ENCODE measurements around the gene CTSC. TPM values are rescaled to one million over a fixed set of nuclear protein-coding genes. Genes with fewer than 3 reads are reported as not detected.

The CTSC gene
- total and polyA plus RNA-seq, 7 donors: 10.7 to 82.4 (median 16.1) TPM

GRCh38 chr11:88379130-88379529 lies 41.6 kb upstream of the CTSC start:
- no peak for TF ChIP-seq CTCF (IDR thresholded peaks at IDR 0.05)
- intact Hi-C loops (cut with DNase I): no loop called here
- Histone ChIP-seq H3K27me3 (ENCODE audit: insufficient read depth in 3 of 3, low read length in 2 of 3) (no peaks in the 10 kb centered on the region), H3K4me1 (no peaks in the 10 kb centered on the region), H3K4me3 (no peak overlapping the region), H3K36me3 (ENCODE audit: insufficient read depth in 1 of 2, low read depth in 1 of 2) (no peaks in the 10 kb centered on the region), H3K27ac (no peak overlapping the region), H3K9me3 (no peaks in the 10 kb centered on the region)
- WGBS, 3 donors: 97 to 99% (median 98%) methylated on average over 3 of the region's 3 CpGs
- DNase-seq (no peak), ATAC-seq (no peak)

- WGBS, 3 donors: 75 to 88% (median 83%) methylated on average over 4 of the region's 4 CpGs
Observed at GRCh38 chr11:88378422-88379066, 41.0 kb upstream of the CTSC start.

GRCh38 chr11:88377646-88378045 lies 40.1 kb upstream of the CTSC start:
- intact Hi-C loops (cut with DNase I): no loop called here
- Histone ChIP-seq H3K27ac (no peak overlapping the region), H3K4me1 (no peaks in the 10 kb centered on the region), H3K27me3 (ENCODE audit: insufficient read depth in 3 of 3, low read length in 2 of 3) (no peaks in the 10 kb centered on the region), H3K9me3 (no peaks in the 10 kb centered on the region), H3K36me3 (ENCODE audit: insufficient read depth in 1 of 2, low read depth in 1 of 2) (no peaks in the 10 kb centered on the region), H3K4me3 (no peak overlapping the region)
- ATAC-seq (no peak), DNase-seq (no peak)
- TF ChIP-seq CTCF (IDR thresholded peaks at IDR 0.05): no peak

More at GRCh38 chr11:88378422-88379066, 41.0 kb upstream of the CTSC start:
- DNase-seq (no peak), ATAC-seq (no peak)
- H3K4me3 ChIP-seq: no peak overlapping the region
- H3K9me3 ChIP-seq: no peaks in the 10 kb centered on the region
- H3K4me1 ChIP-seq: no peaks in the 10 kb centered on the region
- intact Hi-C loops (cut with DNase I): no loop called here
- no peaks in the 10 kb centered on the region for H3K27me3 ChIP-seq (ENCODE audit: insufficient read depth in 3 of 3, low read length in 2 of 3)
- no peak for TF ChIP-seq CTCF (IDR thresholded peaks at IDR 0.05)
- H3K36me3 ChIP-seq (ENCODE audit: insufficient read depth in 1 of 2, low read depth in 1 of 2): no peaks in the 10 kb centered on the region
- H3K27ac ChIP-seq: no peak overlapping the region

GRCh38 chr11:88377144-88377543 lies 39.6 kb upstream of the CTSC start:
- Histone ChIP-seq H3K36me3 (ENCODE audit: insufficient read depth in 1 of 2, low read depth in 1 of 2) (no peaks in the 10 kb centered on the region), H3K9me3 (no peaks in the 10 kb centered on the region), H3K4me1 (no peaks in the 10 kb centered on the region), H3K27ac (no peak overlapping the region), H3K4me3 (no peak overlapping the region), H3K27me3 (ENCODE audit: insufficient read depth in 3 of 3, low read length in 2 of 3) (no peaks in the 10 kb centered on the region)
- ATAC-seq: no peak
- intact Hi-C loops (cut with DNase I): no loop called here
- no peak for DNase-seq
- TF ChIP-seq CTCF (IDR thresholded peaks at IDR 0.05): no peak
- WGBS, 3 donors: 81 to 92% (median 89%) methylated on average over 2 of the region's 2 CpGs

GRCh38 chr11:88375927-88376470 lies 38.5 kb upstream of the CTSC start:
- 73 to 87% (median 85%) methylated on average over 2 of the region's 2 CpGs for WGBS, 3 donors
- Histone ChIP-seq H3K4me1 (no peaks in the 10 kb centered on the region), H3K27ac (no peak overlapping the region), H3K4me3 (no peak overlapping the region), H3K9me3 (no peaks in the 10 kb centered on the region), H3K27me3 (ENCODE audit: insufficient read depth in 3 of 3, low read length in 2 of 3) (no peaks in the 10 kb centered on the region), H3K36me3 (ENCODE audit: insufficient read depth in 1 of 2, low read depth in 1 of 2) (no peaks in the 10 kb centered on the region)
- intact Hi-C loops (cut with DNase I): no loop called here
- no peak for TF ChIP-seq CTCF (IDR thresholded peaks at IDR 0.05)
- no peak for DNase-seq
- ATAC-seq: no peak
